ENCODE data around the gene UNC119. TPM values are rescaled to one million over a fixed set of nuclear protein-coding genes. Genes with fewer than 3 reads are reported as not detected.

The UNC119 gene
- total RNA-seq, 1 experiment from 2014 or later, result 68.4 TPM

GRCh38 chr17:28534740-28535375, 17.6 kb downstream of the UNC119 start:
- no peak overlapping the region for H2AFZ ChIP-seq (ENCODE audit: low read length)
- POLR2A ChIA-PET (ENCODE audit: unreplicated experiment), result no interaction called here
- intact Hi-C loops (cut with micrococcal nuclease), result no loop called here

GRCh38 chr17:28533091-28533807, 19.2 kb downstream of the UNC119 start:
- H4K20me1 ChIP-seq (ENCODE audit: low read length), result no peaks in the 10 kb centered on the region
- intact Hi-C loops (cut with micrococcal nuclease), result no loop called here
- ATAC-seq (peak; percentile 36), DNase-seq (no peak)
- TF ChIP-seq EZH2 (IDR thresholded peaks at IDR 0.05; ENCODE audit: low read length, unreplicated experiment) (no peak), EZH2phosphoT487 (IDR thresholded peaks at IDR 0.05; ENCODE audit: borderline replicate concordance, low read length) (no peak), CTCF (conservative IDR thresholded peaks at IDR 0.05; ENCODE audit: low read depth, low read length) (no peak)
- H3K9me3 ChIP-seq (ENCODE audit: low read length), result no peaks in the 10 kb centered on the region
- H3K9ac ChIP-seq (ENCODE audit: low read length), result no peak overlapping the region
- peak overlapping the region; percentile 12; the same call in 1 of the 2 replicates for H3K27ac ChIP-seq (ENCODE audit: low read length)
- H3K4me1 ChIP-seq (ENCODE audit: insufficient read depth, low read length), result peaks cover 17% of the 10 kb centered on the region
- no peaks in the 10 kb centered on the region for H3K9me2 ChIP-seq (replicated peaks; ENCODE audit: low read length)
- H3K27me3 ChIP-seq (ENCODE audit: low read length), result no peaks in the 10 kb centered on the region
- CTCF ChIA-PET, result no interaction called here
- no peak overlapping the region for H2AFZ ChIP-seq (ENCODE audit: low read length)
- no peak overlapping the region for H3K4me2 ChIP-seq (ENCODE audit: low read length)
- no peak overlapping the region for H3K4me3 ChIP-seq (ENCODE audit: low read length)
- H3F3A ChIP-seq (ENCODE audit: low read length, unreplicated experiment), result no peaks in the 10 kb centered on the region
- no peaks in the 10 kb centered on the region for H3K79me2 ChIP-seq (ENCODE audit: low read length)
- POLR2A ChIA-PET (ENCODE audit: unreplicated experiment), result no interaction called here
- no TSS peak for BruUV-seq (replicated peaks)
- no peaks in the 10 kb centered on the region for H3K36me3 ChIP-seq (ENCODE audit: low read depth, low read length)

More at GRCh38 chr17:28534740-28535375, 17.6 kb downstream of the UNC119 start:
- no peak overlapping the region for H3K27ac ChIP-seq (ENCODE audit: low read length)
- TF ChIP-seq EZH2 (IDR thresholded peaks at IDR 0.05; ENCODE audit: low read length, unreplicated experiment) (no peak), CTCF (conservative IDR thresholded peaks at IDR 0.05; ENCODE audit: low read depth, low read length) (no peak), EZH2phosphoT487 (IDR thresholded peaks at IDR 0.05; ENCODE audit: borderline replicate concordance, low read length) (no peak)
- H3K36me3 ChIP-seq (ENCODE audit: low read depth, low read length), result no peaks in the 10 kb centered on the region
- peaks cover 13% of the 10 kb centered on the region; the same call in 1 of the 2 replicates for H3K4me1 ChIP-seq (ENCODE audit: insufficient read depth, low read length)
- ATAC-seq (no peak), DNase-seq (no peak)
- H3K27me3 ChIP-seq (ENCODE audit: low read length), result no peaks in the 10 kb centered on the region
- no peaks in the 10 kb centered on the region for H3K79me2 ChIP-seq (ENCODE audit: low read length)
- H3K9me3 ChIP-seq (ENCODE audit: low read length), result no peaks in the 10 kb centered on the region
- no peak overlapping the region for H3K9ac ChIP-seq (ENCODE audit: low read length)
- H3F3A ChIP-seq (ENCODE audit: low read length, unreplicated experiment), result no peaks in the 10 kb centered on the region
- H4K20me1 ChIP-seq (ENCODE audit: low read length), result no peaks in the 10 kb centered on the region
- no TSS peak for BruUV-seq (replicated peaks)
- H3K4me3 ChIP-seq (ENCODE audit: low read length), result no peak overlapping the region
- CTCF ChIA-PET, result no interaction called here
- H3K9me2 ChIP-seq (replicated peaks; ENCODE audit: low read length), result no peaks in the 10 kb centered on the region
- H3K4me2 ChIP-seq (ENCODE audit: low read length), result no peak overlapping the region
